Measurements from ENCODE around the gene ANKRD52.

ANKRD52 gene

DNA sequence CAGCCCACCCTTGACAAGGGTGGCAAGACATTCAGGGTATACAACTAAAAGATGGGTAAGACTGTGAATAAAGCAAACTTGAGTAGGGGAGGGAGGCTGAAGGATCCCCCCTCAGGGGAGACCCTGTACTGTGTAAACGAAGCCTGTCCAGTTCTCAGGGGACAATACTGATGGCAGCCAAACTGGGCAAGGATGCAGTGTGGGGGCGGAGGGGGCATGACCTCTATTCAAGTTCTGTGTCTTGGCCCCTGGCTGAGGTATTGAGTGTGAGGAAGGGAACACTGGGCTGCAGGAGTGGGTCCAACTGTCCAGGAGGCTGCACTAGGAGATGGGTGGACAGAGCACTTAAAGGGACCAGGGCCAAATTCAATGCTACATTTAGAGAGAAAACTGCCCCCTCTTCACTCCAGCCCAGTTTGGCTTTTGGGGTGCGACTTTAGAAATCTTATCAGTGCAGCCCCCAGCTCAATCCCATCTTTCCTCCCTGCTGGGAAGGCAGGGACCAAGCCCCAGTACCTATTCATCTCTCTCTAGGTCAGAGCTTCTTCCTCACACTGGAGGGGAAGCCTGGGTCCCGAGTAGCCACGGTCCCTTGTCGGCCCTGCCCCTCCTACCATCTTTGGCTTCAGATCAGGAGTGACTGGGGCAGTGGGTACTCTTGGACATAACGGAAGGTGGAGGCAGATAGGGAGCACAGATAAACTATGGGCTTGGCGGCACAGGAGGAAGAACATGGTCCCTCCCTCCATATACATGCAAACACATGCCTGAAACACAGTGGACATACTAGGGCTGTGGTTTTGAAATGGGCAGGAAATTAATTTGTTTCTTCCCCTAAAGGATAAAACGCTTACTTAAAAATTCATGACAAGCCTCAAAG, 16.5 kb downstream of the ANKRD52 start:
- TF ChIP-seq POLR2A (IDR thresholded peaks at IDR 0.05; ENCODE audit: low read depth, low read length), result no peak
- FAIRE-seq, result no peak

DNA sequence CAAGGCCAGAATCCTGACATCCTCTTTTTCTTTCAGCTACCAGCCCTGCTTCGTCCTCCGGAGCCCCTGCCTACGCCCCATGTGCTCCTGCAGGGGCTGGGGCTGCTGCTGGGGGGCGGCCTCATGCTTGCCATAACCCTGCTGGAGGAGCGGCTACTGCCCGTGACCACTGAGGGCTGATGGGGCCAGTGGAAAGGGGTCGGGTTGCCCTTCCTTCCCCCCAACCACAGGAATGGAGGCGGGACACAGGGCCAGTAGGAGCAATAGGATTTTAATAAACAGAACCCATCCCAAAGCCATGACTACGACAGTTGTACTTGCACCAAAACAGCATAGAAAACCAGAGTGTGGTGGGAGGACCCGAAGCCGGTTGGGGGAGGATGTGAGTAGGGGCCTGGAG, 20.6 kb downstream of the ANKRD52 start:
- TF ChIP-seq POLR2A (IDR thresholded peaks at IDR 0.05; ENCODE audit: low read depth, low read length), result no peak
- FAIRE-seq (no peak), DNase-seq (ENCODE audit: insufficient read length, low spot score) (no peak)

More for the DNA sequence above, 16.5 kb downstream of the ANKRD52 start:
- DNase-seq (ENCODE audit: insufficient read length, low spot score), result no peak

DNA sequence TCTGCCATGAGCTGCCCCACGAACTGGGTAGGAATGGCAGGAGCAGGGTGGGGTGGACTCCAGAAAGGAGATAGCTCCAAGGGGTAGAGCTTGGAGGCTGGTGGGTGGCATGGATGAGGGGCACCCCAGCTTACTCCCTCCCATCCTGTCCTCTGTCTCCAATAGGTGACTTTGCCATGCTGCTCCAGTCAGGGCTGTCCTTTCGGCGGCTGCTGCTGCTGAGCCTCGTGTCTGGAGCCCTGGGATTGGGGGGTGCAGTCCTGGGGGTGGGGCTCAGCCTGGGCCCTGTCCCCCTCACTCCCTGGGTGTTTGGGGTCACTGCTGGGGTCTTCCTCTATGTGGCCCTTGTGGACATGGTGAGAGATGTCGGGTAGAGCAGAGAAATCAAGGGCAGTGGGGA, 21.2 kb downstream of the ANKRD52 start:
- no peak for TF ChIP-seq POLR2A (IDR thresholded peaks at IDR 0.05; ENCODE audit: low read depth, low read length)
- FAIRE-seq (no peak), DNase-seq (ENCODE audit: insufficient read length, low spot score) (no peak)

DNA sequence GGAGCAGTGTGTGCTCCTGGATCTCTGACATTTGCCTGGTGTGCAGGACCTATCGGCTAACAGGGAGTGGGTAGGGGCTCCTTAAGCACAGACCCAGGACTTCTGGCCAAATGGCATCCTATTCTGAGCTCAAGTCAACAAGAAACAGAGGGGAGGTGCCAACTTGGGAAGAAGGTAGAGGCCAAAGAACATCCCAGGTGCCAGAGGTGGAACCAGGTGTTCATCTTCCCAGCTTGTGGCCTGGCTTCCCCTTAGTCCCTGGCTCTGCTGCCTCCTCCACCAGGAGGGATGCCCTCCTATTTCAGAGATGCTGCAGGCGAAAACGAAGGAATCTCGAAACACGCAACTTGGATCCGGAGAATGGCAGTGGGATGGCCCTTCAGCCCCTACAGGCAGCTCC, 22.1 kb downstream of the ANKRD52 start:
- TF ChIP-seq POLR2A (IDR thresholded peaks at IDR 0.05; ENCODE audit: low read depth, low read length), result no peak
- FAIRE-seq, result no peak
- no peak for DNase-seq (ENCODE audit: insufficient read length, low spot score)

DNA sequence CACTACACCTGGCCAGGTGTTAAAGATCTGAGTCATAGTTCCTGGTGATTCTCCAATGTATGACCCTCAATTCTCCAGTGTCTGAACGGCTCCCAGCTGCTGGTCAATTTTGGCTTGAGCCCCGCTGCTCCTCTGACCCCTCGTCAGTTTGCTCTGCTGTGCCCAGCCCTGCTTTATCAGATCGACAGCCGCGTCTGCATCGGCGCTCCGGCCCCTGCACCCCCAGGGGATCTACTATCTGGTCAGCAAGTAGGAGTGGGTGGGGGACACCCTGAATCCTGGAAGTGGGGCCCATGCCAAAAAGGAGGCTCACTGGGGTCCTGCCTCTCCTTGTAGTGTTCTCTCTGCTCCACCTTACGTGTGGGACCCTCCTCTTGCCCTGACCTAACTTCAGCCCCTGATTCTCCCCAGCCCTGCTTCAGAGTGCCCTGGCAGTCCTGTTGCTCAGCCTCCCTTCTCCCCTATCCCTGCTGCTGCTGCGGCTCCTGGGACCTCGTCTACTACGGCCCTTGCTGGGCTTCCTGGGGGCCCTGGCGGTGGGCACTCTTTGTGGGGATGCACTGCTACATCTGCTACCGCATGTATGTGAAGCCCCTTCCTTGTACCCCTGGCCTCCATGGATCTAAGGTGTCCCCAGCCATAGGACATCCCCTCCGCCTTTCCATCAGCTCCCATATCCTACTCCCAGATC, 23.3 kb downstream of the ANKRD52 start:
- TF ChIP-seq POLR2A (IDR thresholded peaks at IDR 0.05; ENCODE audit: low read depth, low read length), result no peak
- DNase-seq (ENCODE audit: insufficient read length, low spot score), result no peak
- no peak for FAIRE-seq

DNA sequence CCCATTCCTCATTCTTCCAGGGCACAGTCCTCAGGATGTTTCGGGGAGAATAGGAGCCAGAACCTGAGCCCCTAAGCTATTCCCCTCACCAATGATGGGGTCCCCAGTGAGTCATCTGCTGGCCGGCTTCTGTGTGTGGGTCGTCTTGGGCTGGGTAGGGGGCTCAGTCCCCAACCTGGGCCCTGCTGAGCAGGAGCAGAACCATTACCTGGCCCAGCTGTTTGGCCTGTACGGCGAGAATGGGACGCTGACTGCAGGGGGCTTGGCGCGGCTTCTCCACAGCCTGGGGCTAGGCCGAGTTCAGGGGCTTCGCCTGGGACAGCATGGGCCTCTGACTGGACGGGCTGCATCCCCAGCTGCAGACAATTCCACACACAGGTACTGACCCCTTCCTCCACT, 27.0 kb downstream of the ANKRD52 start:
- FAIRE-seq (no peak), DNase-seq (ENCODE audit: insufficient read length, low spot score) (no peak)
- no peak for TF ChIP-seq POLR2A (IDR thresholded peaks at IDR 0.05; ENCODE audit: low read depth, low read length)

DNA sequence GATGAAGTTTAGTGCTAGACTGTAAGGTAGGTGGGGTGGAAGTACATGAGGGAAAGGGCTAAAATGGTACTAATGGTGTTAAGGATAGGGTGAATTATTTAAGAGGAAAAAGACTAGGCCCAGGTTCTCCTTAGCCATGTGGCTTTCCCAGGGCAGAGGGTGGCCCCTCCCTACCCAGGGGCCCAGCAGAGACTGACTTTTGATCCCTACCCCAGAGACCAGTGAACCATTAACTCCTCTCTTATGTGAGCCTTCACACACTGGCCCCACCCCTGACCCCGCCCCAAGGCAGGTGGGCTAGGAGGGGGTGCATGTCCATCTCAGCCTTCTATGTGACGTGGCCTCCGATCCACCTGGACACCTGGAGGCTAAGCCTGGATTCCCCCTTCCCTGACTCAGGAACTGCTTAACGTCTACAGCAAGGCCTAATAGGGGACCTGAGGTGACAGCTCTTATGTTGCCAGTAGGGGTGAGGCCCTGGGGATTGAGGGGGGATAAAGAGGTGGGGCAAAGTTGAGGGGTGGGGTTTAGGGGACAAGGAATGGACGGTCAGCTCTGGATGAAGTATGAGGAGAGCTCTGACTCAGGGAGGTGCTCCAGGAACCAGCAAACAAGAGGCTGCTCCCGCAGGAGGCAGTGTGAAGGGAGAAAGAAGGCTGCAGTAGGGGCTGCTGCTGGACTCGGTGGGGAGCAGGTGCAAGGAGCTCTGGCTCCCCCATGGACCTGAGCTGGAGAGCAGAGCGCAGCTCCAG, 27.6 kb downstream of the ANKRD52 start:
- TF ChIP-seq POLR2A (IDR thresholded peaks at IDR 0.05; ENCODE audit: low read depth, low read length), result no peak
- no peak for FAIRE-seq
- DNase-seq (ENCODE audit: insufficient read length, low spot score), result no peak

DNA sequence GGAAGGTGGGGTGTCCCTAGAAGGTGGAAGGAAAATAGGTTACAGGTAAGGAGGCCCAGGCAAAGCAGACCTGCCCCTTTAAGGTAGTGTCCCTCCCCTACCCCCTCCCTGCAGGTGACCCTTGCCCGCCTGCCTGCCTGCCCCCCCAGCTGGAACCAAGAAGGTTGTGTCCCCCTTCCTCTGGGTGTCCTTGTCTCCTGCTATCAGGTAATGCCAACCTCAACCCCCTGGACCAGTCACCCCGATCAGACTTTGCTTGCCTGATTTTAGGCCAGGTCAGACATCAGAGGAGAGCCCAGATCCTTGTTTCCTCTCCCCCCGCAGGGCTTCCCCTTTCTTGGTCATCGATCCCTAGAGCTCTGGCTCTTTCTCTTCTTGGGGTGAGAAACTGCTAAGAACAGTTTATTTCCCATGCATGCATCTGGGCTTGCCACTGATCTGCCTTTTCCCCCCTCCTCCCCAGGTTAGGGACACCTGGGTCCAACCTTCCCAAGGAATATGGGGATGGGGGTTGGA, 28.2 kb downstream of the ANKRD52 start, which contains the start of gene SLC39A5:
SLC39A5 (plus strand) TSS at position 136 of the 516 bp plus-strand sequence. CDS start 1,224 bp downstream, outside the sequence.
- DNase-seq (ENCODE audit: insufficient read length, low spot score) (no peak), FAIRE-seq (no peak)
- TF ChIP-seq POLR2A (IDR thresholded peaks at IDR 0.05; ENCODE audit: low read depth, low read length), result no peak

DNA sequence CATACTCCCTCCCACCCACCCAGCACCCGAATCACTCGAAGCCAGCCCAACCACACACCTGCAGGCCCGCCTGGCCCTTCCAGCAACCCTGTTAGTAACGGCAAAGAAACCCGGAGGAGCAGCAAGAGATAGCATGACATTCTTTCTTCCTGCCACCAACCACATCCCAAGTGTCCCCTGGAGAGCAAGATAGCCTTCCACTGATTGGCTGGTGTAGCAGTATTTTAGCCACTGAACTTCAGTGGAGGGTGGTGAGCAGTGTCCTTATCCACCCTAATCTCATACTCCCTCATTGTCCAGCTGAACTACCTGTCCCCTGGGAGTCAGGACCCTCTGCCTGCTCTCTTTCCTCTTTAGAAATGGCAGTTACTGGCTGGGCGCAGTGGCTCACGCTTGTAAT, 29.1 kb downstream of the ANKRD52 start:
- DNase-seq (ENCODE audit: insufficient read length, low spot score), result no peak
- no peak for TF ChIP-seq POLR2A (IDR thresholded peaks at IDR 0.05; ENCODE audit: low read depth, low read length)
- no peak for FAIRE-seq

DNA sequence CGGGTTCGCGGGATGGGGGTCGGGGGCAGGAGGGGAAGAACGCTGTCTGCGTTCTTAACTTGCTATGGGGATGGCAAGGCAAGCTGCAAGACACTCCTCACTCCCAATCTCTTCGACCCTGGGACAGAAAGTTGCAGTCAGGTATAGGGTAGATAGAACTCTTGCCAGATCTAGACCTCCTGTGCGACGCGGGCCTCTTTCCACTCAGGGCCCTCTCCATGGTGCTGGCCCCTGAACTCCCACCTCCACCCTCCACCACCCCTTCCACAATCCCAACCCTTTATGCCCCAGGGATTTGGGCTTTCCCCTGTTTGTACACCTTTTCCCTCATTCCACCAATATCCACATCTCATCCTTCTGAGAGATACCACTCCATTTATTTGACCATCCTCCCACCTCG, 33.2 kb downstream of the ANKRD52 start:
- no peak for TF ChIP-seq POLR2A (IDR thresholded peaks at IDR 0.05; ENCODE audit: low read depth, low read length)
- DNase-seq (ENCODE audit: insufficient read length, low spot score) (no peak), FAIRE-seq (no peak)

DNA sequence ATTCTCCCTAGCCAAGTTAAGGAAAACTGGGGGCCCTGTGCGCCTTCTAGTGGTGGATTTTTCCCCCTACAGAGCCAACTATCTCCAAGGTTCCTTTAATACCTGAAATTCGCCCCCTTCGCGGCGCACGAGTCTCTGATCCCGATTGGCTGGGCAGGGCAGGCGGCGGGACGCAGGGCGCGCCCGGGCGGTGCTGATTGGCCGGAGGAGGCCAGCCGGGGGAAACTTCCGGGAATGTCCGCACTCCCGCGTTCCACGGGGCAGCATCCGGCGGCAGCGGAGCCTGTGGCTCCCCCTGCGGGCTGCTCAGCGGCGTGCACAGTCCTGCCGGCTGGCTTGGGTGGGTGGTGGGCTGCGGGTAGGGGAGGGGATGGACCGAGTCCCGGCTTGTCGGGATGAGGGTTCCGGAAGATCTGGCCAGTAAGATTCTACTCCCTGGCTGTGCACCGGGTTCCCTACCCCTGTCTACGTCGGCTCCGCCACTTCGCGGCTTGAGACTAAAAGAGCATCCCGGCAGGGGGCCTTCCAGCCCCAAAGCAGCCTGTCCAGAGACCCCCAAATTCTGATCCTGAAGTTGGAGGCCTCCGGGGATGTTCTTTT, 34.0 kb downstream of the ANKRD52 start, which contains the start of gene NABP2:
NABP2 (plus strand) TSS at position 241 of the 600 bp plus-strand sequence. CDS start 515 bp downstream, outside the sequence.
- peak; percentile 98 for DNase-seq (ENCODE audit: insufficient read length, low spot score)
- TF ChIP-seq POLR2A (IDR thresholded peaks at IDR 0.05; ENCODE audit: low read depth, low read length), result peak; percentile 52; the same call in 1 of the 2 replicates
- peak; percentile 41 for FAIRE-seq

DNA sequence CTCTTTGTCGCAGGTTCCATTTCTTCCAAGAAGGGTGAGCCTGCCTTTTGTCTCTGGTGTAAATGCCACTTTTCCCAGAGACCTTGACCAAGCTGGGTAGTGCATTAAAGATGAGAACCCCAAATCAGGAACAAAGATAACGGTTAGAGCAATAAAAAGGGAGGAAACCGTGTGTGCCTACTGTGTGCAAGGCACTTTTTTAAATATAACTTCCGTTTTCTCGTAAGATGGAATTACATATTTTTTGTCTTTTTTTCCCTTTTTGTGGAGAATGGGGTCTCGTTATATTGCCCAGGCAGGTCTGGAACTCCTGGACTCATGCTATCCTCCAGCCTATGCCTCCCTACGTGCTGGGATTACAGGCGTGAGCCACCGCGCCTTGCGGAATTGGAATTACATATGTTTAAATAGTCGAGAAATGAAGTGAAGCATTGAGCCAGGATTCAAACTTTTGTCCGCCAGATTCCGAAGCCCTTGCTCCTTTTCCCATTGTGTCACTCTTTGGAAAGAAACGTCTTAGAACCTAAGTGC, 34.5 kb downstream of the ANKRD52 start:
- no peak for FAIRE-seq
- TF ChIP-seq POLR2A (IDR thresholded peaks at IDR 0.05; ENCODE audit: low read depth, low read length), result no peak
- DNase-seq (ENCODE audit: insufficient read length, low spot score), result no peak

DNA sequence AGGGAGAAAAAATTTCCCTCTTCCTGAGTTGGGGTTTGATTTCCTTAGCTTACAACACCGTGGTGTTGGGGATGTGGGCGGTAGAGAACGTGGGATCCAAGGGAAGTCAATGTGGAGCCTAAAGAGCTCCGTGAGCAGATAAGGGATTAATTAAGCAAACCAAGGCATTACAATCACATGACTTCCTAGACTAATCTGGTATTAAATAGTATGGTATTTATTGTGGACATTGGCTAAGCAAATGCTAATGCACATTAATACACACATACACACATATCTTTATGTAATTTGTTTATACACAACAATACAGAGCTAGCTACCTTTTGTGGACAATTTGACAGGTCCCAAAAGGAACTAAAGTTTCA, 35.7 kb downstream of the ANKRD52 start:
- FAIRE-seq (no peak), DNase-seq (ENCODE audit: insufficient read length, low spot score) (no peak)
- TF ChIP-seq POLR2A (IDR thresholded peaks at IDR 0.05; ENCODE audit: low read depth, low read length), result no peak

Measured in H54 (cell line).